ENCODE results near the gene CMTM1. TPM values are rescaled to one million over a fixed set of nuclear protein-coding genes. Genes with fewer than 3 reads are reported as not detected.

CMTM1 gene
- total and polyA plus RNA-seq, 2 experiments from 2014 or later: 1.4 to 1.9 TPM

GRCh38 chr16:66601471-66601870, 35.2 kb downstream of the CMTM1 start:
- no peak overlapping the region for H3K4me2 ChIP-seq
- H3K4me3 ChIP-seq: no peak overlapping the region
- Mint-ChIP-seq H3K36me3 (ENCODE audit: low read depth) (peaks cover 9% of the 10 kb centered on the region; the same call in 2 of the 3 replicates), H3K4me1 (peaks cover 15% of the 10 kb centered on the region), H3K27ac (no peak overlapping the region), H3K9me3 (peaks cover 10% of the 10 kb centered on the region), H3K4me3 (no peak overlapping the region), H3K27me3 (ENCODE audit: insufficient read depth, low read depth, poor library complexity) (peaks cover 18% of the 10 kb centered on the region)
- H2AFZ ChIP-seq: no peak overlapping the region
- no peaks in the 10 kb centered on the region for H3F3A ChIP-seq (replicated peaks; ENCODE audit: low read depth)
- H3K4me1 ChIP-seq (ENCODE audit: insufficient read depth): peaks cover 3% of the 10 kb centered on the region
- H3K9me2 ChIP-seq (ENCODE audit: insufficient read depth): no peaks in the 10 kb centered on the region
- ATAC-seq: no peak
- TF ChIP-seq JUNB (IDR thresholded peaks at IDR 0.05; ENCODE audit: unreplicated experiment) (no peak), ZNF462 (CRISPR knock-in tag; IDR thresholded peaks at IDR 0.05) (no peak), POLR2AphosphoS5 (IDR thresholded peaks at IDR 0.05; ENCODE audit: low read depth) (no peak), ETS1 (IDR thresholded peaks at IDR 0.05) (no peak), EZH2 (IDR thresholded peaks at IDR 0.05; ENCODE audit: low read depth, unreplicated experiment) (no peak), ZNF114 (CRISPR knock-in tag; IDR thresholded peaks at IDR 0.05) (no peak), NANOG (IDR thresholded peaks at IDR 0.05; ENCODE audit: borderline replicate concordance) (no peak), CREB1 (CRISPR knock-in tag; IDR thresholded peaks at IDR 0.05; ENCODE audit: low read depth) (no peak), EZH2phosphoT487 (IDR thresholded peaks at IDR 0.05; ENCODE audit: unreplicated experiment) (no peak), STAT1 (IDR thresholded peaks at IDR 0.05; ENCODE audit: unreplicated experiment) (no peak), REST (IDR thresholded peaks at IDR 0.05; ENCODE audit: unreplicated experiment) (no peak), CTCF (conservative IDR thresholded peaks at IDR 0.05; ENCODE audit: low read depth in 2 of 2) (no peak)
- no peaks in the 10 kb centered on the region for H4K20me1 ChIP-seq (replicated peaks; ENCODE audit: insufficient read depth)
- no peak for DNase-seq (ENCODE audit: low spot score)
- no peak overlapping the region for H3K27ac ChIP-seq (ENCODE audit: low read depth)
- H3K27me3 ChIP-seq (ENCODE audit: insufficient read depth): peaks cover 7% of the 10 kb centered on the region
- no peaks in the 10 kb centered on the region for H3K36me3 ChIP-seq (ENCODE audit: insufficient read depth)
- 0 out of 2 replicates have a peak, but pooled peaks cover 4% of the 10 kb centered on the region for H3K79me2 ChIP-seq (replicated peaks; ENCODE audit: insufficient read depth)
